Tibial nerve (tissue), 3 donors: Measurements from ENCODE around the gene SNRNP35.

Experiments
- CTCF ChIP-seq, 5 experiments: fragments of 200-600 bp in 3 of 5; fragments of 450-650 bp in 2 of 5; sonication (generic) in 3 of 5; IDR thresholded peaks; one replicate each; pipeline ENCODE4 v1.5.1; 2016 to 2019; ENCODE audit warnings: antibody characterized with exemption in 5 of 5, mild to moderate bottlenecking in 3 of 5, moderate library complexity in 2 of 5
- POLR2A ChIP-seq, 2 donors: fragments of 450-650 bp; IDR thresholded peaks; one replicate each; pipeline ENCODE4 v1.6.1; 2017; ENCODE audit warnings: antibody characterized with exemption in 2 of 2, mild to moderate bottlenecking in 2 of 2, moderate library complexity in 2 of 2

DNA sequence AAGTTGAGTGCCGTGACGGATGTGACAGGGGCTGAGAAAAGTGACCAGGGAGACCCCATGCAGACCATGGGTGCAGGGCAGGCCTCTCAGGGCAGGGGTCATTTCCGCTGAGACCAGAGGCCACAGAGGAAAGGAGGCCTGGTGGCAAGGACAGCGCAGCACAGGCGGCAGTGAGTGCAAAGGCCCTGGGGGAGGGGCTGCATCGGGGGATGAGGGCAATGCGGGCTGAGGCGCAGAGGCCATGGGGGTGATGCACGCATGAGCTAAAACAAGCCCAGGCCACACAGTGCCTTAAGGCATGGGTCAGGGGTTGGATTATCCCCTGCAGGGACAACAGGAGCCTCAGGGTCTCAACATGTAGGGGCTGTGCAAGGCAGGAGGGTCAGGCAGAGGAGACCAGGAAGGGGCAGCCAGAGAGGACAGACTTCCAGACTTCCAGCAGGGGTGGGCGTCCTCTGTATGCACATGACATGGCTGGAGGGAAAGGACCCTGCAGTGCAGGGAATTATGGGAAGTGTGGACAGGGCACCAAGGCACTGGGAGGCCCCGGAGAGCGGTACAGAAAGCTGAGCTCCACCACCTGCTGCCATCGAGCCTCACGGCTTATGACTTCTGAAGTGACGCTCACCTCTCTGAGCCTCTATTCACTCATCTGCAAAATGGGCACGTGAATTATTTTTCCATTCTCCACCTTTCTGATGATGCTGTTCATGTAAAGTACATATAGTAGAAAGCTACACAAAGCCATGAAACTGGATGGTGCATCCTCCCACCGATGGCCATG is 48.3 kb downstream of the SNRNP35 start:
- no peak for TF ChIP-seq CTCF (IDR thresholded peaks at IDR 0.05)
- no peak for TF ChIP-seq POLR2A (IDR thresholded peaks at IDR 0.05)
